Measurements from ENCODE around the gene DGKI.

DGKI gene

DNA sequence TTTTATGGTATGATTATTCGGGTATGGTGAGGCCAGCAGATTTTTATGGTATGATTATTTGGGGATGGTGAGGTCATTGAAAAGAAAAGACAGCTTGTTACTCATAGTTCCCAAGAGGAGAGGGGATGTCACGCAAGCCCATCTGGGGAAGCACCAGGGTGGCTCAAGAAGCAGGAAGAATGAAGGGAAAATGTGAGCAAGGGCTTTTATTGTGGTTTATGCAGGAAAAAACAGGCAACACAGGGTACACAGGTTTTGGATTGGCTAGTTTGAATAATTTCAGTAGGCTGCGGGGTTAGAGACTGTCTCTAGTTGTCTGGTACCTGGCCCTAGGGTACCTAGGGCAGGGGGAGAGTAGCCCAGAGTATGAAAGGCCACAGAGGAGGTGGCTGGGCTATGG lies 26.8 kb upstream of the DGKI start:
- DNase-seq (ENCODE audit: low read depth in 1 of 2, low spot score in 1 of 2) = no peak

DNA sequence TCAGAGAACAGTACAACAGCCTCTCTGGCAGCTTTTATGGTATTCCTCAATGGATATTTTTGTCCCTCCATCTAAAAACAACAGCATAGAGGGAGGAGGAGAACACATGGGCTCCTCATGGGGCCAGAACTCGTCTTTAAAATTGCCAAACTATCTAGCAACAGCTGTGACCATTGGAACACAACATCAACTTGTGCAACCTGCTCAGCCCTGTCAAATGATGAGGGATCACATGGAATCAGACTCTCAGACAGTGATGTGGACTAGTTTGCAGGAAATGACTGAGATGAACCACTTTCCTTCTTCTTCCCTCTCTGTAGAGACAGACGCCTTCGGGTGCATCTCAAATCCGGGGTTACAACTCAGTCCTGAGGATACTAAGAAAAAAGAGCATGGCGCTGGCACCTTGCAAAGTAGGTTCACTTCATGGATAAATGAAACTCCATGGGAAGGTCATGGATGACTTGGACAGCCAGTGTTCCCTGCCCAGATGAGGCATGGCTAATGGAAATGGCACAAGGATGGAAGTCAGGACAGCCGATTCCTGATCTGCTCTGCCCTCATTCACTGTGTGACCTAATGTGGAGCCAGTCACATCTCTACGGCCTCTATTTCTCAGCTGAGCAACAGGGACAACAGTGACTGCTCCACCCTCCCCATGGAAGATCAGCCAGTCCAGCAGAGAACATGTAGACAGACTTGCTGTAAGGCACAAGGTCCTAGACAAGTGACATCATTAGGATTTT lies 24.6 kb upstream of the DGKI start:
- DNase-seq (ENCODE audit: low read depth in 1 of 2, low spot score in 1 of 2) = no peak

DNA sequence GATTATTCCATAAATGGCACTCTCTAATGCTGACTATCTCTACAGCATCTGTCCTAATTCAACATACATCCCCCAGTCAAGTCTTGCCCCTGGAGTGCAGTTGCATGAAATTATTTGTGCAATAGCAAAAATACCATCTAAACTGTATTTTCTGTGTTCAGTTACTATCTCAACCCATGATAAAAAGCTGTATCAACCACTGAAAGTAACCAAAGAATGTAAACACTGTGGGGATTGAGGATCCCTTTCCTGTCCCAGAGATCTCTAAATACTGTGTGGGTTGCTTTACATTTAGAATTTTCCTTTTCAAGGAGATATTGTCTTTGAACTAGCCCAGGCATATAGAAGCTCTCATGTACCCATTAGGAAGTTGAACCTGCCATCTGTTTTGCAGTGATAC lies 23.9 kb upstream of the DGKI start:
- DNase-seq (ENCODE audit: low read depth in 1 of 2, low spot score in 1 of 2) = no peak

DNA sequence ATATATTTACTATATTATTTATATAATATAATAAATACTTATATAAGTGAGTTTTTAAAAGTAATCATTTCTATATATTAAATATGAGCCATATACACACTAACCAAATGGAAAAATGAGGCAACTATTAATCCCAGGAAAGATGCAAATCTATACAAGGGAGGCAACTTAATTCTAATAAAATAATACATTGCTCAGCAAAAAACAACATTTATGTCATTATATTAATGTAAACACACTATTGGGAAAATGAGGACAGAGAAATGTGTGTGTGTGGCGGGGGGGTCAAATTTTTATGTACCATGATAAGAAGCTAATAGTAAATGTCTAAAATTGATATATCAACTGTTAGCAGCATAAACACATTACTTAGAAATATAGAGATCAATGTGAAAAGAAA lies 23.3 kb upstream of the DGKI start:
- no peak for DNase-seq (ENCODE audit: low read depth in 1 of 2, low spot score in 1 of 2)

DNA sequence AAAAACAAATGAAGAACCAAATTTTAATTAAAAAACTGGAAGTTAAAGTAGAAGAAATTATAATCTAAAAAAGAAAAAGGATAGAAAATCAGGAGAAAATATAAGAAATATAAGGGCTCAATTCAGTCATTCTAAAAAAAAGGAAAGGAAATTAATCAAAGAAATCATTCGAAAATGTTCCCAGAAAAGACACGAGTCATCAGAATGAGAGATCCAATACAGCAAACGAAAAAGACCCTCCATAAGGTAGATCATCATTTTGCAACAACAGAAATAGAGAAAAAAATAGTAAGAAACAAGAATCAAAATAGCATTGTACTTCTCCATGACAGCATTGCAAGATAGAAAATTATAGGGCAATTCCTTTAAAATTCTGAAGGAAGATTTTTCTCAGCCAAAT lies 22.5 kb upstream of the DGKI start:
- DNase-seq (ENCODE audit: low read depth in 1 of 2, low spot score in 1 of 2) = no peak

DNA sequence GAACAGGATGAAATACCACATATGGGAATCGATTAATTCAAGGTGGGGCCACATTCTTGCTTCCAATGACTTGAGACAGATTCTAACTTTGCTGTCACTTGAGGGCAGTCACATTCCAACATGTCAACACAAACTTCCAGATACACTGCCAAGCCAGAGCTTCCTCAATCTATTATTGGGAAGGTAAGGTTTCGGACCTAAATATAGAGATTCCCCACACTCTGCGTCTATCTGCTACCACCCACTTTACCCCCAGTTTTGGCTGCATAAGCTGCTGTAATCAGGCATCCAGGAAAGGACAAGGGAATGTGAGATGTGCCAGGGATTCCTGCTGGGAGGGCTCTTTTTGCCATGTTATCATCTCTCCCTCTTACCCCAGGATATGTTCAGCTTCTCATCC lies 20.5 kb upstream of the DGKI start:
- no peak for DNase-seq (ENCODE audit: low read depth in 1 of 2, low spot score in 1 of 2)

DNA sequence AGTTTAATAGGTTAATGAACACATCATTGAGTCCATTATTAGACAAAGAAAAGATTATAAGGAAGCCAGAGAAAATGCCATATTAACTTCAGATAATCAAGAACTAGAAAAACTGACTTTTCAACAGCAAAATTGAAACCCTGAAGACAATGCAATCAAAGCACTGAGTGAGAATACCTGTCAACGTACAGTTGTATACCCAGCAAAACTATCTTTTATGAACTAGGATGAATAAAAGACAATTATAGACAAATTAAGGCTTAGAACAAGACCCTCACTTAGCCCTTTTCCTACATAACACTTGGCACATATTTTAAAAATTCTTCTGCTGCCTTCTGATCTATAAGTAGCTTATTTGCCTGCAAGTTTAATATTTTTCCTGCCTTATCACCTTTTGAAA lies 19.0 kb upstream of the DGKI start:
- DNase-seq (ENCODE audit: low read depth in 1 of 2, low spot score in 1 of 2) = no peak

DNA sequence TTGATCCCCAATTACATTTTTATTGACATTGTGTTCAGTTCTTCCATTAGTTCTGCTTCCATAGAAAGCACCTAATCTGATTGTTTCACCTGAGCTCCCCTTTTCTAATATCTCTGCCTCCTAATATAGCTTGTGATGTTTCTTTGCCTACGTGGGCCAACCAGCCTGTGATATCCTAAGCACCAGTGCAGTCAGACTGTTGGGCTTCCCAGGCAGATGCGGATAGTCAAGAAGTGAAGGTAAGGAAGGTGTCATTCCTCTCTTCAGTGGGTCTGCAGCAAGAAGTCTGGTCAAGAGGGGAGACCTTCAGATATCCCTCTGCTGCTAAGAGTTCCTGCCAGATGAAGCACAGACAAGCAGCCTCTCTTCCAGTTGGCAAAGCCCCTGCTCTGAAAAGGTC lies 16.2 kb upstream of the DGKI start:
- DNase-seq (ENCODE audit: low read depth in 1 of 2, low spot score in 1 of 2) = no peak

DNA sequence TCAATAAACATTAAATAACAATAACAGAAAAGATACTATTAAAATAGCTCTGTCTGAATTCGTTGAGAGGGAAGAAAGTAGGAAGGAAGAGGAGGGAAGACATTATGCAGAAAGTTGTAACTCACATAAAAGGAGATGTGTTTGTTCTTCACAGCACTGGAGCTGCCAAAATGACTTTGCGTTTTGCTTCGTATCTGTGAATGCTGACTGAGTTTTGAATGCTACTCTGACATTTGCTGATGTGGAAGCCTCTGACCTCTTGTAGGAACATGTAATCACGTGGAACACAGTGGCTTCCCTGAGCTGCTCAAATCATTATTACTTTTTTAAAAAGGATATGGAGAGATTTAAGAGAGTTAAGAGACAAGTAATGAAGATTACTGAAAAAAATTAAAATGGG lies 15.6 kb upstream of the DGKI start:
- no peak for DNase-seq (ENCODE audit: low read depth in 1 of 2, low spot score in 1 of 2)

DNA sequence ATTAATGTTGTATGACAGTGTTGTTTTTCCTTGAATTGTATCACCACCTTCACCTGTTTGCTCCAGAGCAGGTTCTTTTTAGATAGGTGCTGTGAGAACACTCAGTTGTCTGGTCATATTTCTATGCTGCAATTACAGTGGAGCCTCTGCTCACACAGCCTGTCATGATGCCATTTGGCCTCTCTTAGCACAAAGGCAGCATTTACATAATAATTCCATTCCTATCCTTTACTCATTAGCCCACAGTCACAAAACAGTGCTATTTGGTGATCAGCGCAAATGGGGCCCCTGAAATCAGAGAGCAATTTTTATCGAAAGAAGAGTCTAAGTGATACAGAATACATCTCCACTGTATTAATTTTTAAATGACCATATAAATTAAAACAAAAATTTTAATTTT lies 13.8 kb upstream of the DGKI start:
- no peak for DNase-seq (ENCODE audit: low read depth in 1 of 2, low spot score in 1 of 2)

DNA sequence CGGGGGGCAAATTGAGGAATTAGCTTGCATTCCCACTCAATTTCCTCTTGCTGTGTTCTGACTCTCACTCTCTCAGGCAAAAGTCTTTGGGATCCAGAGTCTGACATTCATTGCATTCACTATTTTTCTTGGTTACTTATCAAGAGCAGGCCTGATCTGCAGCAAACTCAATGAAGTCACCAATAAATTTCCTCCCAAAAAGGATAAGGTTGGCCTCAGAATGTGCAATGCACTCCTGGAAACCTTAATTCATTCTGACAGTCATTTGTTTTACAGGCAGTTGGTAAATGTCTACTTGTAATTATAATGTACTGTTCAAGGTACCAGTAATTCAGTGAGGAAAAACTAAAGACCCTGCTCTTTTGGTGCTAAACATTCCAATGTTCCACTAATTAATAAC lies 6.3 kb upstream of the DGKI start:
- no peak for DNase-seq (ENCODE audit: low read depth in 1 of 2, low spot score in 1 of 2)

DNA sequence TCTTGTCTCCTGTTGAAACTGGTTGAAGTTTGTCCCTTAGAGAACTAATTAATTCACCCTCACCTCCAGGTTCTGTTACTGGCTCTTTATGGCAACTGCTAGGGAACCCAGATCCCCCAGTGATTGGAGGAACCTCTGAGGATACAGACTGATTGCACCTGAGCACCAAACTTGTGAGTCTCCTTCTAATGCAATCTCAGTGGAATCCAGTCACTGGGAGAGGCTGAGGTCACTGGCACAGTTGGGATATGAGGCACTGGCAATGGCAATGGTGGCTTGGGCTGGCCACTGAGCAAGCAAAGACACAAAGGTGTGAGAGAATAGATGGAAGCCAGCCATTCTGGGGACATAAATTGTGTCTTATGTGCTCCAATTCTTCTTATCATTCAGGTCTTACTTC lies 5.3 kb upstream of the DGKI start:
- DNase-seq (ENCODE audit: low read depth in 1 of 2, low spot score in 1 of 2) = no peak

DNA sequence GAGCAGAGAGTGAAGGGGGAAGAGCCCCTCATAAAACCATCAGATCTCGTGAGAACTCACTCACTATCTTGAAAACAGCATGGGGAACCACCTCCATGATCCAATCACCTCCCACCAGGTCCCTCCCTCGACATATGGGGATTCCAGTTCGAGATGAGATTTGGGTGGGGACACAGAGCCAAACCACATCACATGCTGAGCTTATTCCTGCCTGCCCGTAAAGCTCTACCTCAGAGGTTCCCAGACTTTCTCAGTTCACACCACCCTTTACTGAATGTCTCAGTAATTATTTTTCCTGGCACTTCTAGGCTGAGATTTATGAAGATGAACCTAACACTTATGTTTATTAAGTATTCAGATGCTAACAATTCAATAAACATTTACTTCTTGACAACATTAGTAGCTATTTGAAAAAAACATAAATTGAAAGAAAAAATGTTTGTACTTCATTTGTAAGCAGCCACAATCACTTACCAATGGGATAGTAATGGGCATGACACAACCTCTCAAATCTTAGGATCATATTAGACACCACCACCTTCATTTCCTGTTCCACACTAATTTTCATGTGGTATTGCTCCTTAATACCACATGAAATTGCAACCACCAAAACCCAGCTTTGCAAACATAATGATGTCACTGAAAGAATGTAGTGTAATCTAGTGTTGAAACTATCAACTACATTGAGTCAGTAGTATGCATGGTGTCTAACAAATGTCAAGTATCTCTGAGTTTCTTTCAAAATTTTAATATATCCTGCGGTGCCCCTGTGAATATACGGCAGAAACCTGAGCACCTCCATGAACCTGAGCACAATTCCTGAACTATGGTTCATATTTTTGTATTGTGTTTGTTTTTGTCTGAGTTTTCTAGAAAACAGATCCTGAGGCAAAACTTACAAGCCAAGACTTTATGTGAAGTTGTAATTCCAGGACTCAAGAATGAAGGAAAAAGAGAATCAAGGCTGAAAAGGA lies 4.5 kb upstream of the DGKI start:
- no peak for DNase-seq (ENCODE audit: low read depth in 1 of 2, low spot score in 1 of 2)

DNA sequence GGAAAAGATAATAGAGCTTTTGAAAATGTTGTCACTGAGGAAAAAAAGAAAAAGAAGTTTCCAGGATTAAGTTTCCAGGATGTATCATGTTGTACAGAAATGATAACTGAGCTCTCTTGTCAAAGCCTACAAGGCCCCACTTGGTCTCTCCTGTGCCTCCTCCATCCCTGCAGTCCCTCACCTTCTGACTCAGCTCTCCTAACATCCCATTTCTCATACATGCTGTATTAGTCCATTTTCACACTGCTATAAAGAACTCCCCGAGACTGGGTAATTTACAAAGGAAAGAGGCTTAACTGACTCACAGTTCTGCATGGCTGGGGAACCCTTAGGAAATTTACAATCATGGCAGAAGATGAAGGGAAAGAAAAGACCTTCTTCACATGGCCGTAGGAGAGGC lies 3.8 kb upstream of the DGKI start:
- DNase-seq (ENCODE audit: low read depth in 1 of 2, low spot score in 1 of 2) = no peak

DNA sequence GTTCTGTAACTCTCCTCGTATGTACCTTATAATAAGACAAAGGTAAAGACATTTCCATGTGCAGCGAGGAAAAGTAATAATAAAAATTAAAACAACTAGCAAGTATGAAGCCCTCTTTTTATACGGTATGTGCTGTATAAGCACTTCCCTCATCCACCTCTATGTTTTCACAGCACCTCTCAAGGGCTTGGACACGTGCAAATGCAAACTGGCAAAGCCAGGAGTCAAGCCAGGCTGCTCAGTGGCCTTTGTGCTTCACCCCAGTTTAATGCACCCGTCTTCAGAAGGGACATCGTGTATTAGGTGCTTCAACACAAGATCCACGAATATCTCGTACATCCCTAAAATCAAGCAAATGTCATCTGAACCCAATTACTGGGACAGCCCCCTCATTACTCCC lies 1.3 kb upstream of the DGKI start:
- no peak for DNase-seq (ENCODE audit: low read depth in 1 of 2, low spot score in 1 of 2)

DNA sequence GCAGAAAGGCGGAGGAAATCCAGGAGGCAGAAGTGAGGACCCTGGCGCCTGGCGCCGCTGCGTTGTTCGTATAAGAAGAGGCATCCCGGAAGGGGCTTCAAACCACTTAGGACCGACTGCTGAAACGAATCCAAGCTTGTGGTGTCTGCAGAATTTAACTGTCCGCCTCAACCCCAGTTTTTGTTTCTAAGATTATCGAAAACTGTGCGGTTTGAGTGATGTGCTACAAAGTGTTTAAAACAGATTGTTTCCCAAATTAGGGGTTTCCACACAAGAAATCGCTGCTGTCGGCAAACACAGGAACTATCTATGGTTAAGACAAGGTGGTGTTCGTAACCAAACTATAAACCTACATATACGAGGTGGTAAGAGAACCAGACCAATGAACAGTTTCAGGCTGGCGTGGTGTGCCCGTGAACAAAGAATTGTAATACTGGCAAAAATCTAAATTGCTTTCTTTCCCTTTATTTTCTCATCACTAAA lies 835 bp upstream of the DGKI start:
- DNase-seq (ENCODE audit: low read depth in 1 of 2, low spot score in 1 of 2) = no peak

DNA sequence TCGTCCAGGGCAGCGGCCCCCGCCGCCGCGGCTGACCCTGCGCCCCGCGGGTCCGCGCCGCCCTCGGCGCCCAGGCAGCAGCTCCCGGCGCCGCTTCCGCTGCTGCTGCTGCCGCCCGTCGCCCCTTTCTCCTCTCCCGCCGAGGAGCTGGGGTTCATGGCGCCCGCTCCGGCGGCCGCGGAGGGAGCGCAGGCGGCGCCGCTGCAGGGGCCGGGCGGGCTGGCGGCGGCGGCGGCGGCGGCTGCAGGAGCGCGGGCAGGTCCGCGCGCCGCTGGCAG lies 286 bp downstream of the DGKI start:
- DNase-seq (ENCODE audit: low read depth in 1 of 2, low spot score in 1 of 2) = no peak

DNA sequence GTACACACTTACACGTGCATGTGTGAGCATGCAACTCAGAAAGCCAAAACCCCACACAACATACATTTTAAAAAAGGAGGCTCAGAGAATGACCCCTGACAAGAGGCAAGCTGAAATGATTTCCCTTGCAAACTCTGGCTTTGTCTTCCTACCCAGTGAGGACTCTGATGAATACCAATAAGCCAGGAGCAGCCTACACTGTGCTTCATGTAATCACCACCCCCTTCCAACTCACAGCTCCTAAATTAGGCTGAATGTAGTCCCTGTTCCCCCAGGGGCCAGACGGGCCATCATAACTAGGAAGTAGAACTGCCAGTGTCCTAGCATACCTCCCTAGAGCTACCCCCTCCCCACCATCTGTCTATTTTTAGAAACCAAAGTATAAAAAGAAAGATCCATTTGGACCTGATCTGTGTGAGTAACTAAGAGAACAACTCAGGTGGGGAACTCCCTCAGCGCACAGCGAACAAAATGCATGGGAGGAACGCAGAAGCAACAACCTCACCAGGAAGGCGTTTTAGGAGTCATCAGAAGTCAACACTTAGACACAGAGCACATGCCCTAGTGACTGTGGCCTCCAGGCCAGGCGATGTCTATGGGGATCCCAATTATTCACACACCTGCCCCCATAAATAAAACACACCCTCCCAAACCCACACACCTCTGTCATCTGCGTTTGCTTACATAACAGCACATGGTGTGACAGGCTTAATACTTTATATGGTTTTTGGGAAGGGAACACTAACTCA lies 1.9 kb downstream of the DGKI start:
- no peak for DNase-seq (ENCODE audit: low read depth in 1 of 2, low spot score in 1 of 2)

DNA sequence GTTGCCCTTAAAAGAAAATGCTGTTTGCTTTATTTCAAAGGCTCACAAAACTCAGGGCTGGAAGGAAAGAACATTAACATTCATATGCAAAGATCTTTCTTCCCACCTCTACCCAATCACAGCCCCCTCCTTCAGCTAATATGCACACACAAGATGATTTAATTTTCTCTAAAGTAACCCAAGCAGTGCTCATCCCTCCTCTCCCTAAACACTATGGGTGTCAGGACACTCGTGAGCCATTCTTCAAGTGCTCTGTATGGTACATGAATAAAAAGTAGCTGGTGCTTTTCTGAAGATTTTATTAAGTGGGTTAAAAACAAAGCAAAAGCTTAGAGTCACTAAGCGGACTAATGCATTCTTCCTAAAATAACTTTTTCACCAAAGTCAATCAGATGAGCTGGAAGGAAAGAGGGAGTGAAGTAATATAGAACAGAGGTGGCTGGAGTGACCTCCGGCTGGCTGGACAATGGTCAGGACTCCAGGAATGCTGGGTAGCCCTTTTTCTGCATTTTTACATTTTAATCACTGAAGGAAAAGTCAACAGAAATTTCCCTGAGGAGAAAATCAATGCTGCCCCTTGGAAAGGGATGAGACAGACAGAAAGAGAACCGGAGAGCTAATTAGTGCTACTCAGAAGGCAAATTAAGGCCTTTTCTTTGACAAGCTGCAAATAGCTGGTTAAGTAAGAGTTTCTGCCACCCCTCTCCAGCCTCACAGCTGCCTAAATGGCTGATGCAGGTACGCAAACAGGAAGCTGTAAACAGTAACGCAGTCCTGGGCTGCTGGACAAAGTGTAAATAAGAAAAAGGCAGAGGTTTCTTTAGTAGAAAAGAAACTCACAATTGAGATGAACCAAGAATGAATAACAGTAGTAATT lies 6.6 kb downstream of the DGKI start:
- no peak for DNase-seq (ENCODE audit: low read depth in 1 of 2, low spot score in 1 of 2)

DNA sequence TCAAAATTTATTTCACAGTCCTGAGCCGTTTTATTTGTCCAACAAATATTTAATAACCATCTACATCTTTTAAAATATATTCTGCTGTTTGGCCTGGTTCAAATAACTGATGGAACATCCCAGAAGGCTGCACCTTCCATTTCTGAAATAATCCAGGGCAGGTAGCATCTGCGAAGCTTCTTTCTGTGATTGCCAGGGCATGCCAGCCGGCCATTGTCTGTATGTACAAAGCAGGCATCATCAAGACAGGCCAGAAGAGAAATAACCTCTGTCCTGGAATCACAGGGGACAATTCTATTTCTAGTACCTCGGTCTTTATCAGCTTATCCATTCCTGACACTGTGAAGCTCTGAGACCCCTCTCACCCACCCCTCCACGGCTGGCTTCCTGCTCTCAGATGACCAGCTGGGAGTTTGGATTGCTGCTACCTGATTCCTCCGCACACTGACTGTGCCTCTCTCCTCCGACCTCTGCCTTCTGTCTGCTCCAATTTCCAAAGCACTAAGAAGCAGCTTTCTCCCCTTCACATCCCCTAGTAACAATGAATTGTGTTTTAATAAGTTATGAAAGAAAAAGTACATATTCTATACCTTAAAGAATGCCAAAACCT lies 8.0 kb downstream of the DGKI start:
- DNase-seq (ENCODE audit: low read depth in 1 of 2, low spot score in 1 of 2) = no peak

DNA sequence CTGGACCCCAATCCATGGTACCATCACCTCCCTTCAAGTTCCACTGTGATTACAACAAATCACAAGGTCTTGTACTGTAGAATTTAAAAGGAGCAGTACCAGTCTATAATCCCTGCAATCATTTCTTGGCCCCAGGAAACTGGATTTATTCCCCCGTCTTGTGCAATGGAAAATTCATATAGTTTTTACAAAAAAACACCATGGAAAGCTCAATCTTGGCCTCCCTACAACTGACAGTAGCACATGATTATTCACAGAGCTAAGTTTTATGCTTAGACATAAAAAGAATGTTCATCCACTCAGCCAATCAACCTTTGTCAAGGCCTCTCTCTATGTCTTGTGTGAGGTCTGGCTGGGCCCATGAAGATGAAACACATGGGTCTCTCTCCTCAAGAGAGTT lies 10.2 kb downstream of the DGKI start:
- DNase-seq (ENCODE audit: low read depth in 1 of 2, low spot score in 1 of 2) = no peak

Measured in stimulated activated CD4-positive, alpha-beta T cell treated with anti-CD3 and anti-CD28 coated beads, Interleukin-15, amount 100 ng/mL, for 1 hour (primary cell).